ENCODE data around the gene IFITM10.

DNA sequence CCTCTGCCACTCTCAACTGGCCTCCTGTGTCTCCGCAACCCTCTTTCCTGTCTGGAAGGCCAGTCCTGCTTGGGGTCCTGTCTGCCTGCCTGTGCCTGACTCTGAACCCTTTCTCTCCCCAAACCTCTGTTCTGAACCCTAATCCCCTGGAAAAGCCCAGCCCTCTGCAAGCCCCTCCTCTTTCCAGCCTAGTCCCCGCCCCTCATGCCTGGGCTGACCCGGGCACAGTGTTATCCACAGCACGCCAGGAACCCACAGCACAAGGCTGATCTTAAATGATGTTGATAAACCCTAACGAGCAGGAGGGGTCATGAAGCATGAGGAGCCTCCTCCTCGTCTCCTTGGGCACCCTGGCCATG, at the start of gene IFITM10:
- TF ChIP-seq ZNF8 (CRISPR knock-in tag; IDR thresholded peaks at IDR 0.05) (no peak), POU6F1 (CRISPR knock-in tag; IDR thresholded peaks at IDR 0.05; ENCODE audit: borderline replicate concordance, low read depth) (no peak), ISL1 (CRISPR knock-in tag; IDR thresholded peaks at IDR 0.05) (no peak), TOX (CRISPR knock-in tag; IDR thresholded peaks at IDR 0.05; ENCODE audit: borderline replicate concordance) (no peak), OSR1 (CRISPR knock-in tag; IDR thresholded peaks at IDR 0.05) (no peak), ZFP30 (CRISPR knock-in tag; IDR thresholded peaks at IDR 0.05) (no peak), PPARA (CRISPR knock-in tag; IDR thresholded peaks at IDR 0.05; ENCODE audit: borderline replicate concordance) (no peak), RARB (CRISPR knock-in tag; IDR thresholded peaks at IDR 0.05) (no peak), ZFP3 (CRISPR knock-in tag; IDR thresholded peaks at IDR 0.05) (no peak)
- TF ChIP-seq, protein P1, sequence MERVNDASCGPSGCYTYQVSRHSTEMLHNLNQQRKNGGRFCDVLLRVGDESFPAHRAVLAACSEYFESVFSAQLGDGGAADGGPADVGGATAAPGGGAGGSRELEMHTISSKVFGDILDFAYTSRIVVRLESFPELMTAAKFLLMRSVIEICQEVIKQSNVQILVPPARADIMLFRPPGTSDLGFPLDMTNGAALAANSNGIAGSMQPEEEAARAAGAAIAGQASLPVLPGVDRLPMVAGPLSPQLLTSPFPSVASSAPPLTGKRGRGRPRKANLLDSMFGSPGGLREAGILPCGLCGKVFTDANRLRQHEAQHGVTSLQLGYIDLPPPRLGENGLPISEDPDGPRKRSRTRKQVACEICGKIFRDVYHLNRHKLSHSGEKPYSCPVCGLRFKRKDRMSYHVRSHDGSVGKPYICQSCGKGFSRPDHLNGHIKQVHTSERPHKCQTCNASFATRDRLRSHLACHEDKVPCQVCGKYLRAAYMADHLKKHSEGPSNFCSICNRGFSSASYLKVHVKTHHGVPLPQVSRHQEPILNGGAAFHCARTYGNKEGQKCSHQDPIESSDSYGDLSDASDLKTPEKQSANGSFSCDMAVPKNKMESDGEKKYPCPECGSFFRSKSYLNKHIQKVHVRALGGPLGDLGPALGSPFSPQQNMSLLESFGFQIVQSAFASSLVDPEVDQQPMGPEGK (CRISPR knock-in tag; IDR thresholded peaks at IDR 0.05; ENCODE audit: borderline replicate concordance) = no peak
- TF ChIP-seq, protein P2, sequence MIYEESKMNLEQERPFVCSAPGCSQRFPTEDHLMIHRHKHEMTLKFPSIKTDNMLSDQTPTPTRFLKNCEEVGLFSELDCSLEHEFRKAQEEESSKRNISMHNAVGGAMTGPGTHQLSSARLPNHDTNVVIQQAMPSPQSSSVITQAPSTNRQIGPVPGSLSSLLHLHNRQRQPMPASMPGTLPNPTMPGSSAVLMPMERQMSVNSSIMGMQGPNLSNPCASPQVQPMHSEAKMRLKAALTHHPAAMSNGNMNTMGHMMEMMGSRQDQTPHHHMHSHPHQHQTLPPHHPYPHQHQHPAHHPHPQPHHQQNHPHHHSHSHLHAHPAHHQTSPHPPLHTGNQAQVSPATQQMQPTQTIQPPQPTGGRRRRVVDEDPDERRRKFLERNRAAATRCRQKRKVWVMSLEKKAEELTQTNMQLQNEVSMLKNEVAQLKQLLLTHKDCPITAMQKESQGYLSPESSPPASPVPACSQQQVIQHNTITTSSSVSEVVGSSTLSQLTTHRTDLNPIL (CRISPR knock-in tag; IDR thresholded peaks at IDR 0.05; ENCODE audit: low read depth) = no peak
